Smooth muscle cell of the pulmonary artery (primary cell): ENCODE data around the gene FYB1. TPM values are rescaled to one million over a fixed set of nuclear protein-coding genes. Genes with fewer than 3 reads are reported as not detected.

Experiments used
- total RNA-seq: library from RNA; depleted of rRNA; stranded (reverse); fragments of >200 nt; gene quantifications from 2 replicates; pipeline ENCODE4 v1.2.3, GENCODE V29; 2014

The FYB1 gene
- total RNA-seq = 0.03 and 0.07 TPM in 2 replicates

GRCh38 chr5:39219437-39219836 lies at the start of gene FYB1:
Gene FYB1, minus strand, starts transcription at chr5:39219563. Its CDS starts 16,603 bp downstream, at chr5:39202960.

GRCh38 chr5:39074017-39074814 lies 145.1 kb downstream of the FYB1 start, which contains the start of gene RICTOR:
Gene RICTOR, minus strand, starts transcription at chr5:39074399. Its CDS starts 22 bp downstream, at chr5:39074377.

Other genes starting within 250 kb of the FYB1 start
- gene RICTOR, start 145.2 kb downstream of the FYB1 start, total RNA-seq = 30.2 and 40.2 TPM in 2 replicates
- gene C9, start 144.9 kb upstream of the FYB1 start, total RNA-seq = not detected in 2 replicates
- gene DAB2, start 205.4 kb upstream of the FYB1 start, total RNA-seq = 135 and 168 TPM in 2 replicates